ENCODE data around the gene MRE11.

GRCh38 chr11:94424011-94424410 lies 69.6 kb downstream of the MRE11 start:
- TF ChIP-seq CTCF (IDR thresholded peaks at IDR 0.05): no peak
- TF ChIP-seq EZH2 (IDR thresholded peaks at IDR 0.05; ENCODE audit: borderline replicate concordance, insufficient read depth, low read depth, low read length, poor library complexity, severe bottlenecking): no peak

Data from B cell (primary cell).